ENCODE data around the gene MAP1LC3B. TPM values are rescaled to one million over a fixed set of nuclear protein-coding genes. Genes with fewer than 3 reads are reported as not detected.

MAP1LC3B gene
- total and polyA plus RNA-seq, 5 experiments from 2014 or later: 58.0 to 117 (median 89.9) TPM

DNA sequence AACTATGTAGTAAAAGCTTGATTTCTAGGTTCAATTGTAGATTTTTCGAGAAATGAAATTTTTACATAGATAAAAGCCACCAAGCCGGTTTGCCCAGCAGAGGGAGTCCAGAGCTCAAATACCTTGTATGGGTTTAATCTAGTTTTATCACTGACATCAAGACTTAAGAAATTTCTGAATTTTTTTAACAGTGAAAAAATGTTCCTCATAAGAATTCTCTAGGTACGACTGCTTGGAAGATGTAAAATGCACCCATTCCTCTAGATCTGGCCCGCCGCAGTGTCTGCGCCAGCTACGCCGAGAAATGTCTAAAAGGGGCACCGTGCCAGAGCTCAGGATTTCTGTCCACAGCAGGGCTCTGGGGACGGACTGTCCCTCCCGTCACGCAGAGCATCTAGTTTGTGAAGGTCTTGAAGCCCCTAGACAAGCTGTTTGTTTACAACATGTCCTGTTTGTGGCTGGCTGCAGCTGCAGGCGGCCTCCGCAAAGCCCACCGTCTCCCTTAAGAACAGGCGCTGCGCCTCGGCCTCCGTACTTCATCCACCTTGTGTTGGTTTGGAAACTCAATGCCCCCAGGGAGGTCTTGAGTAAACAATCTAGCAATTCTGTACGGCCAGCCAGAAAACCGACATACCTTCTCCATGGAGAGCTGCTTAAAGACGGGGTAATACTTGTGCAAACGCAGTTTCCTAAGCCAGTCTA, 24.8 kb downstream of the MAP1LC3B start:
- peaks cover 0 to 1% (median 0%) of the 10 kb centered on the region in 4 donors for H3K4me1 Mint-ChIP-seq

DNA sequence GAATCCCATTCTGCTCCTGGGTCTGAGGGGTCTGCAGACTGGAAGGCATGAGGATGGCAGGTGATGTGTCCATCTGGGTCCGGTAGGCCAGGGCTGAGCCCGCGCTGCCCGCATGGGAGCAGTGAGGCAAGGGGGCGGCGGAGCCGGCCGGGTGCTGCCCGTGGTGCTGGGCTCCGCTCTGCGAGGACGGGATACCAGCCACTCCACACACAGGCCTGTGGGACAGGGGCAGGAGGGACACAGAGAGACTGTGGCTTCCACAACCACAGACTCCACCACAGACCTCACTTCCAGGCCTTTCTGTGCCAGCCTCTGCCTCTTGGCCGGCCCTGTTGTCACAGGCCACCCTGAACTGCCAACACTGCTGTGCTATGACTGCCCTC, 25.4 kb downstream of the MAP1LC3B start:
- H3K4me1 Mint-ChIP-seq: peaks cover 0 to 3% (median 0%) of the 10 kb centered on the region in 4 donors
- DNase-seq (no peak), ATAC-seq (no peak)
- H3K4me3 Mint-ChIP-seq: no peak overlapping the region
- no peaks in the 10 kb centered on the region for H3K27me3 Mint-ChIP-seq
- H3K9me3 Mint-ChIP-seq: no peaks in the 10 kb centered on the region
- no peak overlapping the region for H3K27ac Mint-ChIP-seq
- POLR2A ChIA-PET: interaction anchor here (1.0 to 1.1 kb wide), 2 partner anchors 217 to 219 kb away, joined by 3 to 5 read pairs; no protein-coding TSS in a partner anchor
- H3K36me3 Mint-ChIP-seq: peaks cover 5 to 73% (median 7%) of the 10 kb centered on the region in 3 donors

More for the DNA sequence above, 24.8 kb downstream of the MAP1LC3B start:
- peak overlapping the region in 1 of 10 donors; percentile 22 for H3K27ac Mint-ChIP-seq
- POLR2A ChIA-PET: interaction anchor here (1.0 to 1.1 kb wide), 2 partner anchors 218 to 219 kb away, joined by 3 to 5 read pairs; no protein-coding TSS in a partner anchor
- peaks cover 3 to 73% (median 7%) of the 10 kb centered on the region in 3 donors for H3K36me3 Mint-ChIP-seq
- ATAC-seq (no peak), DNase-seq (peak in 7 of 10 donors; percentile 13 to 51 (median 33))
- no peak overlapping the region for H3K4me3 Mint-ChIP-seq
- H3K9me3 Mint-ChIP-seq: no peaks in the 10 kb centered on the region
- H3K27me3 Mint-ChIP-seq: no peaks in the 10 kb centered on the region

DNA sequence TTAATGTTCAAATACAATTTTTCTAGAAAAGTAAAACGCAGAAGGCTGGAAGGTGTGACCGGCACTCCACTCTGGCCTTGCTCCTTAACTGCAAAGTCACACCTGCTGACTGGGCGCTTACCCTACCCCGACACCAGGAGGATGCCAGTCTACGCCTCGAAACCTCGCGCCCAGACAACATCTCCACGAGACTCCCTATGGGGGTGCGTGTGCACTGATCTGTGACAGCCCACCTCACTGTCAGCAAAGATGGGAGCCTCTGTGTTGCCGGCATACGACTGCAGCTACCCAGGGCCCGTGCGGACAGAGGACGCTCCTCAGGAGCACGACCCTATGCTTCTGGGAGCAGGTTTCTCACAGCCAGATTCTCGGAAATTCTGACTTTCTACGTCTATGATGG, 26.1 kb downstream of the MAP1LC3B start:
- H3K27me3 Mint-ChIP-seq: no peaks in the 10 kb centered on the region
- H3K4me1 Mint-ChIP-seq: peaks cover 0 to 2% (median 0%) of the 10 kb centered on the region in 4 donors
- peaks cover 5 to 75% (median 10%) of the 10 kb centered on the region in 3 donors for H3K36me3 Mint-ChIP-seq
- no peak for DNase-seq
- peak overlapping the region in 1 of 10 donors; percentile 74 for H3K27ac Mint-ChIP-seq
- POLR2A ChIA-PET: no interaction called here
- H3K4me3 Mint-ChIP-seq: no peak overlapping the region
- no peaks in the 10 kb centered on the region for H3K9me3 Mint-ChIP-seq
- ATAC-seq: no peak

DNA sequence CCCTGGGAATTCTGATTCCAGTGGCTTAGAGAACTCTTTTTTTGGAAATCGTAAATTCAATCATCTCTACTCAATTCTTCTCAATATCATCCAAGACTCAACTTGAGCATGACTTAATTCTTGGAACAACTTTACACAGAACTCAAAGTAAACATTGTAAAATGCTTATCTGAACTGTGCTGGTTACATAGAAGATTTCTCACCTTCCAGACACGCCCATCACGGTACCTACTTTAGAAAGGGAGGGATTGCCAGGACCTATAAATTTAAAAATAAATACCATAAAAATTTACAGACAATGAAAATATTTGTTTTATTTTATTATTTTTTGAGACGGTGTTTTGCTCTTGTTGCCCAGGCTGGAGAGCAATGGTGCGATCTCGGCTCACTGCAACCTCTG, 26.5 kb downstream of the MAP1LC3B start:
- POLR2A ChIA-PET: no interaction called here
- Mint-ChIP-seq H3K36me3 (peaks cover 5 to 74% (median 10%) of the 10 kb centered on the region in 3 donors), H3K4me3 (no peak overlapping the region), H3K4me1 (peaks cover 0 to 2% (median 0%) of the 10 kb centered on the region in 4 donors), H3K27ac (no peak overlapping the region), H3K9me3 (no peaks in the 10 kb centered on the region), H3K27me3 (no peaks in the 10 kb centered on the region)
- ATAC-seq (no peak), DNase-seq (no peak)

DNA sequence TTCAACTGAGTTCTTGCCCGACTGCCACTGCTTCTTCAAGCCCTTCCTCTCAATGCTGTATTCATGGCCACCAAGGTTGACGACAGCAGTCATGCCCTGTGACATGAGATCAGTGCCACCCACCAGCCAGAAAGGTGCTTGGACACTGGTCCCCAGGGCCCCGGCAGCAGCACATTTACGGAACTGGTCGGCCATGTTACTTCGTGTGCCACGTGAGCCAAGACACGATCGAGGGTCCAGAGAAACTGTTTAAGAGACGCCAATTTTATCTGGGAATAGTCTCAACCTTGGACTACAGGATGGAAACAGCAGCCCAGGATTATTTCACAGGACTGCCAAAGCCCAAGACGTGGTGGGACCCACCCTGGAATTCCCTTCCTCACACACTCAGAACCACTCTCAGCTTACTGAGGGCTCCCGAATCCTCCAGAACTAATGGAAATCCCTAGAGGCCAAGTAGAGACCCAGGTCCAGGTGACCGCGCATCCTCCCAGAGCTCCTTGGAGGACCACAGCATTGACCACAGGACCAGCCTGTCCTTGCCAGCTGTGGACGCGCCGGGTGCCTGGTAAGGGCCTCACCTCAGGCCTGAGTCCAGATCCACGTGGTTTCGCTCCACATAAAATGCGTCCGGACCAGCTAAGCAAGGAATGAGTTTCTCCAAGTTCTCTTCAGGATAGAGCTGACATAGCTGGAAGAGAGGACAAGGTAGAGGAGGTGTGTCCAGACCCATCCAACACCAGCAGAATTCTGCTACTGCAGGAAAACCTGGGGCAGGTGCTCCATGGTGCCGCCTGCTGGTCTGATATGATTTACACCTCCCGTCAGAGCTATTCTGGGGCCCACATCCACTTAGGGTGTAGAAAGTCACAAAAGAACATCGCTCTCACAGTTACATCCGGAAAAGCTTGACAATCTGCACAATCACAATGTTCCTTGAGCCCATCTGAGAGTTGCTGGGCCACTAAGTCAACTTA, 28.2 kb downstream of the MAP1LC3B start:
- H3K4me1 Mint-ChIP-seq: peaks cover 0 to 4% (median 1%) of the 10 kb centered on the region in 4 donors
- H3K27me3 Mint-ChIP-seq: no peaks in the 10 kb centered on the region
- DNase-seq (no peak), ATAC-seq (no peak)
- POLR2A ChIA-PET: no interaction called here
- H3K36me3 Mint-ChIP-seq: peaks cover 5 to 80% (median 14%) of the 10 kb centered on the region in 3 donors
- peak overlapping the region in 1 of 10 donors; percentile 66 for H3K27ac Mint-ChIP-seq
- H3K4me3 Mint-ChIP-seq: no peak overlapping the region
- no peaks in the 10 kb centered on the region for H3K9me3 Mint-ChIP-seq

DNA sequence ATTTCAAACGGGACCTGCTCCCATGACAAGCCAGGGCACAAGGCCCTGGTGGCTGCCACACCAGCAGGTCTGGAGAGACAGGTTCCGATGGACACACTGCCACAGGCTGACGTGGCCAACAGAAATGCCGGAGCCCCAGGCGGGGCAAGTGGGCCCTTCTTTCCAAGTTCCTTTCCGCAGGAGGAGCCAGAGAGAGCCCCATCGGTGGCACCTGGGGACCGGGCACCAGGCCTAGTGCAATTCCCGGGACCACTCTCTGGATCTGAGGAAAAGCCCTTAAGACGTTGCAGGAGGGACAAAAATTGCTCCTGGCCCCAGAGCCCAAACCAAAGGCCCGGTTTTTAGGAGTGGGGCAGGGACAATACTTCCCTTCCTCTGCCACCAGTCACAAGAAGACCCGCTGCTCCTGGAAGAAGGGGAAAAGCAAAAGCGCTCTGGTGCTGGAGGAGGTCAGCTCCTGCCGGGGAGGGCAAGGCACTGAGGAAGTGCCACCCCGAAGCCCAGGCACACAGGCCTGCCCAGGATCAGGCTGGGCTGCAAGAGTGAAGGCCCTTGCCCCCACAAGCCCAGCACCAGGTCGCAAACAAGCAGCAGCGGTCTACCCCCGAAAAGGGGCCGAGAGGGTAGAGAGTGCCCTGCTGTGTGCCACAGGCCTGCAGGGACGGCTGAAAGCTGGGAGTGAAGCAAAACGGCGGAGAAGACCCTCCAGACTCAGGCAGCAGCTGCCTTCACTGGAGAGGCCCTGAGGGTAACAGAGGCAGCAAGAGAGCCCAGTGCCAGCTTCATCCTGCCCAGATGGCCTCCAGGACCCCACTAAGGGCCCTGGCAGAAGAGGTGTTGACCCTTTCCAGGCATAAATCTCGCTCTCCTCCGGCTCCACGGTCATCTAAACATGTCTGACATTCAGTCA, 29.1 kb downstream of the MAP1LC3B start:
- no peak for ATAC-seq
- H3K27ac Mint-ChIP-seq: peak overlapping the region in 1 of 10 donors; percentile 41
- no peak overlapping the region for H3K4me3 Mint-ChIP-seq
- no peaks in the 10 kb centered on the region for H3K27me3 Mint-ChIP-seq
- H3K36me3 Mint-ChIP-seq: peaks cover 5 to 80% (median 14%) of the 10 kb centered on the region in 3 donors
- no peaks in the 10 kb centered on the region for H3K9me3 Mint-ChIP-seq
- POLR2A ChIA-PET: no interaction called here
- H3K4me1 Mint-ChIP-seq: peaks cover 0 to 7% (median 5%) of the 10 kb centered on the region in 4 donors
- no peak for DNase-seq

DNA sequence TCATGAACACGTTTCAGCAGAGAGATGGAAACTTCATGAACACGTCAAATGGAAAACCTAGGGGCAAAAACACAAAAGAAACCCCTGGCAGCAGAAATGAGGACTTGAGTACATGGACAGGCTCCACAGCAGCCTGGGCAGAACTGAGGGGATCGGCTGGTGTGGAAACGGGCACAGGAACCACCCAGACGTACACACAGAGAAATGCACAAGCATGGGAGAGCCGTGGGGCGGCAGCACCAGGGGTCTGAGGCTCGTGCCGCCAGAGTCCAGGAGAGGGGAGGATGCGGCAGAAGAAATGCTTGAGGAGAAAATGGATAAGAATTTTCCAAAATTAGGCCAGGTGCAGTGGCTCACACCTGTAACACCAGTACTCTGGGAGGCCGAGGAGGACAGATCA, 30.0 kb downstream of the MAP1LC3B start:
- no peaks in the 10 kb centered on the region for H3K27me3 Mint-ChIP-seq
- ATAC-seq: no peak
- peak overlapping the region in 2 of 10 donors; percentile 41 to 76 for H3K27ac Mint-ChIP-seq
- H3K9me3 Mint-ChIP-seq: no peaks in the 10 kb centered on the region
- H3K4me1 Mint-ChIP-seq: peaks cover 0 to 11% (median 9%) of the 10 kb centered on the region in 4 donors
- no peak for DNase-seq
- POLR2A ChIA-PET: no interaction called here
- H3K4me3 Mint-ChIP-seq: no peak overlapping the region
- peaks cover 5 to 80% (median 14%) of the 10 kb centered on the region in 3 donors for H3K36me3 Mint-ChIP-seq

DNA sequence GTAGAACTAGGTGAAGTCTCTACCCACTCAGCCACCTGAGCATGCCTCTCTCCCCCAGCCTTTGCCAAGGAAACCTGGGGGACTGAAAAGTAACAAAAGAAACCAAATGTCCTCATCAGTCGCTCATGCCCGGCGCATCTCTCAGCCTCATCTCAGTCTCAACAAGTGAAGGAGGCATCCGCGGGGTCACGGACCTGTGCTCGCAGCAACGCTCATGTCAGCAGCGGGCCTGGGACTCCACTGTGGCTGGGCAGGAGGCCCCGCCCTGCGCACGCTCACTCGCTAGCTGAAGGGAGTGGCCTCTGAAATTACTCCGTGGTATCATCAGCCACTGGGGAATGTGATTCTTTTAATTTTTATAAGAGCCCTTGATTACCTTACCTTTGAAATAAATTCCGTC, 31.3 kb downstream of the MAP1LC3B start:
- Mint-ChIP-seq H3K27ac (no peak overlapping the region), H3K9me3 (no peaks in the 10 kb centered on the region), H3K4me1 (peaks cover 0 to 11% (median 9%) of the 10 kb centered on the region in 4 donors), H3K36me3 (peaks cover 5 to 80% (median 14%) of the 10 kb centered on the region in 3 donors), H3K27me3 (no peaks in the 10 kb centered on the region), H3K4me3 (no peak overlapping the region)
- ATAC-seq: no peak
- POLR2A ChIA-PET: no interaction called here
- no peak for DNase-seq

DNA sequence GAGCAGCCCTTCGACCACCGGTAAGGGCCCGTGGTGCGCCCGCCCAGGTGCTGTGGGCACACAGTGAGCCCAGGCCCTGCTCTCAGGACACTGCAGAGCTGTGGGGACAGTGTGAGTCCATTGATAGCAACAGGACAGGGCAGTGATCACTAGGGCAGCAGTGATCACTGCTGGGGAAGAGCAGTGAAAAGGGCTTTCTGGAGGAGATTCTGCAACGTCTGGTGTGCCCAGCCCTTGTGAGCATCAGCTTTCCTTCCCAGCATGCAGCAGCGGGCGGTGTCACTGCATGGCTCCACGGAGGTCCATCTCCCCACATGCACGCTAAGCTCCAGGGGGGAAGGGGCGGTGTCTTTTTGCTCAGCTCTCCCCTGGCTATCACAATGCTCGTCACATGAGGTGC, 32.1 kb downstream of the MAP1LC3B start:
- H3K36me3 Mint-ChIP-seq: peaks cover 5 to 84% (median 16%) of the 10 kb centered on the region in 3 donors

DNA sequence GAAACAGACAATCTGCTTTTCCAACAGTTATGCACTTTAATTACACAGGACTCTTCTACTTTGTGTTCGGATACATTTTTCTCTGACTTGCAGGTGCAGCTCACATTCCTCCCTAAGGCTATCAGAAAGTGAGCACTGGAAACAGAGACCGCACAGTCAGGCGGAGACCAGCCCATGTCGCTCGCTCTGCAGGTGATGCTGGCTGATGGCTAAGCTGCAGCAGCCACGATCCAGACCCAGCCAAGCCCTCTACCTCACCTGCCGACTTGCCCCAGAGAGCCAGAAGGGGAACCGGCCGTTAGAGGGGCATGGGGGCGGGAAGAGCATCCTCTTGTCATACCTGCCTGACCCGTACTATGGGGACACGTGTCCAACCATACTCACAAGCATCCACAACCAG, 33.8 kb downstream of the MAP1LC3B start:
- H3K4me3 Mint-ChIP-seq: no peak overlapping the region
- ATAC-seq (no peak), DNase-seq (no peak)
- H3K36me3 Mint-ChIP-seq: peaks cover 5 to 82% (median 21%) of the 10 kb centered on the region in 3 donors
- POLR2A ChIA-PET: no interaction called here
- H3K9me3 Mint-ChIP-seq: no peaks in the 10 kb centered on the region
- H3K27ac Mint-ChIP-seq: peak overlapping the region in 2 of 10 donors; percentile 6 to 65
- H3K27me3 Mint-ChIP-seq: no peaks in the 10 kb centered on the region
- H3K4me1 Mint-ChIP-seq: peaks cover 0 to 11% (median 9%) of the 10 kb centered on the region in 4 donors

More for the DNA sequence above, 32.1 kb downstream of the MAP1LC3B start:
- H3K9me3 Mint-ChIP-seq: no peaks in the 10 kb centered on the region
- H3K4me1 Mint-ChIP-seq: peaks cover 0 to 11% (median 9%) of the 10 kb centered on the region in 4 donors
- H3K4me3 Mint-ChIP-seq: no peak overlapping the region
- POLR2A ChIA-PET: no interaction called here
- DNase-seq (no peak), ATAC-seq (no peak)
- H3K27ac Mint-ChIP-seq: no peak overlapping the region
- H3K27me3 Mint-ChIP-seq: no peaks in the 10 kb centered on the region

DNA sequence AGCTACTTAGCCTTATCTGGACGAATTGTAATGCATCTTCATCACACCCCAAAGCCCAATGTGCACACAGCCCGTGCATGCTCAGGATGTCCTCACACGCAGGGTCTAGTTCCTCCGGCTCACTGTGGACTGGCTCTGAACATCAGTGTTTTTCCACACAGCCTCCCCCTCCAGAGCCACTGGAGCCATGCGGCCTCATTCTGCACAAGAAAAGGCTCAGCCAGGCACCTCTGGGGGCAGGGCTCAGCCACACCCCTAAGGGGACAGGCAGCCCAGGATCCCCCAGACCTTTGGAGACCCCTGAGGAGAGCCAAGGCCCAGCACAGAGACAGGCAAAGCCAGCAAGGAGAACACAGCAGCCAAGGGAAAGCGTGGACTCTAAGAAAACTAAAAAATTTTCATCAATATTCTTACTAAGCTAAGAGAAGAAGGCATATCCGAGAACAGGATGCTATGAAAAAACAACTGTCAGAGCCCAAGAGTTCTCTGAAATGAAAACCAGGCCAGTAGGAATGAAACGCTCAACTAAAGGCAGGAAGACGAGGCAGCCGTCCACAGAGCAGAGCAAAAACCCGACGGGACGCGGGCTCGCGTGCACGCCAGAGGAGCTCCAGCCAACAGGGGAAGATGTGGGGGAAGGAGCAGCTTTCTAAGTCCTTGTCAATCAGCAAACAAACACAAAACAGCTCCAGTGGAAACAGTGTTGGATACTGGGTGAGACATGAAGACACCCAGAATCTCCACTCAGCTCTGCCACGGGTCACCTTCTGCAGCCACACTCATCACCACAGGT, 34.5 kb downstream of the MAP1LC3B start:
- Mint-ChIP-seq H3K9me3 (no peaks in the 10 kb centered on the region), H3K4me1 (peaks cover 0 to 11% (median 9%) of the 10 kb centered on the region in 4 donors), H3K27ac (peak overlapping the region in 4 of 10 donors; percentile 11 to 71 (median 62)), H3K4me3 (no peak overlapping the region), H3K36me3 (peaks cover 5 to 86% (median 24%) of the 10 kb centered on the region in 3 donors), H3K27me3 (no peaks in the 10 kb centered on the region)
- DNase-seq (no peak), ATAC-seq (no peak)
- POLR2A ChIA-PET: no interaction called here
